ENCODE results near the gene TUBA3E.
"Not testable (repeated sequence)": the region's sequence is repeated elsewhere in the genome, so short reads cannot be mapped to it uniquely, and the experiment has no call there.

TUBA3E gene

DNA sequence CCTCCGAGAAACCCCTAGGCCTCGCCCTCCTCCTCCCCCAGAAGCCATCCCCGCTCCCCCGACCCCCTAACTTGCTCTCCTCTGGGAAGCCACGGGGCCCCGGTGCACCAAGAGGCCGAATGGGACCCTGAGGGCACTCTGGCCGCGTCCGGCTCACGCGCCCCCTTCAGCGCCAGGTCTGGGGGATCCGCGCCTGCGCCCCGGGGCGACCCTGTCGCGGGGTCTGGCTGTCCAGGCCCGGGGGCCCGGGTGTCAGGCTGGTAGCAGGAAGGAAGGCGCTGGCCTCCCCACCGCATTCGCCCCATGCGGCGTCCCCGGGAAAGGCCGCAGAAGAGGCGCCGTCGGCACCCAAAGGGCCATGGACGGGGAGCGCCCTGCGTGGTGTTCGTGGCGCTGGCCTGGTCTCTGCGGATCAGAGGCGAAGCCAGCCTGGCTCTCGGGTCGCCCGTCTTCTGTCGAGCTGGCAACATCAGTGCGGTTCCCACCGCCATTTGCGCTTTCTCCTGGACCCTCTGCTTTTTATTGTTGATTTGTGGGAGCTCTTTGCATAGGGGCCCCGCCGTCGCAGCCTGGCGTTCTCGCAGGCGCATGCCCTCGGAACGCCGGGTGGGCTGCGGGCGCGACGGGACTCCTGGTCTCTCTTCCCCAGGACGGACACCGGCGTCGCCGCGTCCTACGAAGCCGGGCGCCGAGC, 30.4 kb upstream of the TUBA3E start:
- H3K4me1 ChIP-seq (ENCODE audit: control insufficient read depth, insufficient read depth, low read length); H3K36me3 ChIP-seq (ENCODE audit: control insufficient read depth, insufficient read depth, low read length); H3K27me3 ChIP-seq (ENCODE audit: control insufficient read depth, insufficient read depth, low read length, poor library complexity, severe bottlenecking); H3K4me3 ChIP-seq (ENCODE audit: insufficient read depth, low read depth, low read length); H3K27ac ChIP-seq (ENCODE audit: insufficient read depth, low read depth, low read length, poor library complexity, severe bottlenecking); H3K9me3 ChIP-seq (ENCODE audit: control insufficient read depth, low read length): not testable (repeated sequence)
- 94% methylated on average over 69 of the region's 69 CpGs for WGBS, 2 experiments

DNA sequence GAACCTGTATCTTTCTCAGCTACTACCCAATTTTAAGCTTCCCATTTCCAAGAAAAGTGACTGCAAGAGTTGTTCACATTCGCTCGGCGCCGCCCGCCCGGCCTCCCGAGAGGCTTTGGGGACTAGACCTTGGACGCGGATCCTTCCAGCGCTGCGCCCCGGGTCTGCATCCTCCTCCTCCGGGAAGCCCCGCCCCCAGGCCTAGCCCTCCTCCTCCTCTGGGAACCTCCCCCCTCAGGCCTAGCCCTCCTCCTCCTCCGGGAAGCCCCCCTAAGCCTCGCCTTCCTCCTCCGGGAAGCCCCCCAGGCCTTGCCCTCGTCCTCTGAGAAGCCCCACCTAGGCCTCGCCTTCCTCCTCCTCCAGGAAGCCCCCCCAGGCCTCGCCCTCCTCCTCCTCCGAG, 29.8 kb upstream of the TUBA3E start:
- 92 to 96% methylated on average over 21 of the region's 21 CpGs for WGBS, 2 experiments
- H3K27ac ChIP-seq (ENCODE audit: insufficient read depth, low read depth, low read length, poor library complexity, severe bottlenecking); H3K9me3 ChIP-seq (ENCODE audit: control insufficient read depth, low read length); H3K4me1 ChIP-seq (ENCODE audit: control insufficient read depth, insufficient read depth, low read length); H3K4me3 ChIP-seq (ENCODE audit: insufficient read depth, low read depth, low read length); H3K27me3 ChIP-seq (ENCODE audit: control insufficient read depth, insufficient read depth, low read length, poor library complexity, severe bottlenecking); H3K36me3 ChIP-seq (ENCODE audit: control insufficient read depth, insufficient read depth, low read length): not testable (repeated sequence)

DNA sequence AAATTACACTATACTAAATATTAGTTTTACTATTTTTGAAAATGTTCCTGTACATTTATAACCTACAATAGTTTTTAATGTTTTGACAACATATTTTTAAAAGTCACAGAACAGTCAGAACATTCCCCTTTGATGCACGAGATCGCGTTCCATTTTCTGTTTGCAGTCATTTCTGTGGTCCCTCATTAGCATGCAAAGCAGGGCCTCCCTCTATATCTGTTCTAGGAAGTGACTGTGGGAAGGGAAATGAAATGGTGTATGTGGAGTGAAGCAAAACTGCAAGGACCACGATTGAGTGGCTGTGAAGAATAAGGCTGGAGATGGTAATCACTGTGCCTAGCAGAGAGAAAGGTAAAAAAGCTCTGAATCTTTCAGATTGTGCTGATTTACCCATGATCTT, 24.3 kb upstream of the TUBA3E start:
- H3K4me1 ChIP-seq (ENCODE audit: control insufficient read depth, insufficient read depth, low read length); H3K27ac ChIP-seq (ENCODE audit: insufficient read depth, low read depth, low read length, poor library complexity, severe bottlenecking); H3K4me3 ChIP-seq (ENCODE audit: insufficient read depth, low read depth, low read length); H3K27me3 ChIP-seq (ENCODE audit: control insufficient read depth, insufficient read depth, low read length, poor library complexity, severe bottlenecking); H3K9me3 ChIP-seq (ENCODE audit: control insufficient read depth, low read length); H3K36me3 ChIP-seq (ENCODE audit: control insufficient read depth, insufficient read depth, low read length): not testable (repeated sequence)
- 83% methylated on average over 1 of the region's 4 CpGs; no CpG with 5 or more reads in 1 of the 2 experiments for WGBS, 2 experiments

DNA sequence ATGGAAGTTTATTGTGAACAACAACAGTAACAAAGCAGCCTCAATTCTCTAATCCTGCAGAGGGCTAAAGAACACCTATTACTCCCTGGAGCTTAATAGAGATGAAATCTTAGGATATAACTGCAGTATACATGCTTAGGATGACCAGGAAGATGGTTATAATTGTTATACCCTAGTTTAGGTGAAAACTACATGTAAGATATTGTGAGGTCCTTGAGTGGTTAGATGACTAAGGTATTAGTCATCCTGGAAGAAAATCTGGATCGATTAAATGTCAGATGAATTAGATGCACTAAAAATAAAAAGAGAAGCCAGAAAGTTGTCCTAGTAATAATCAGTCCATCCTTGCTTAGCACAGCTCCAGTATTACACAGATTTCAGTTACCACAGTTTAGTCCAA, 22.3 kb upstream of the TUBA3E start:
- H3K4me3 ChIP-seq (ENCODE audit: insufficient read depth, low read depth, low read length); H3K4me1 ChIP-seq (ENCODE audit: control insufficient read depth, insufficient read depth, low read length); H3K9me3 ChIP-seq (ENCODE audit: control insufficient read depth, low read length); H3K27ac ChIP-seq (ENCODE audit: insufficient read depth, low read depth, low read length, poor library complexity, severe bottlenecking); H3K36me3 ChIP-seq (ENCODE audit: control insufficient read depth, insufficient read depth, low read length); H3K27me3 ChIP-seq (ENCODE audit: control insufficient read depth, insufficient read depth, low read length, poor library complexity, severe bottlenecking): not testable (repeated sequence)
- no CpG with 5 or more reads among the region's 1 CpG for WGBS, 2 experiments

DNA sequence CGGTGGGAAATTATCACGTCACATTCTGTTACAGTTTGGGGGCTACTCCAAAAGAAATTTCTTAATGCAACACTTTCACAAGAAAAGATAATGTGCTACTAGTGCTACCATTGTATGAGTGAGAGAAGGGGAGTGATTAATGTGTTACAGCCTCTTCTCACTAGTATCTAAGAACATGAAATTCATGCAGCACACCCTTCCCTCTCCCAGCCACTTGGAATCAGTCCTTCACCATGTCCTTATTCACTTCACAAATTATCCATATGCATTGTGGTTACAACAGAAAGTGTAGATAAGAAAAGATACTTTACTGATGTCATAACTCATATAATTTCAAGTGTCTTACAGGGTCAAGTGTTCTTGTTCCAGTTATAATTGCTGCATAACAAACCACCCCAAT, 20.9 kb upstream of the TUBA3E start:
- H3K4me3 ChIP-seq (ENCODE audit: insufficient read depth, low read depth, low read length); H3K4me1 ChIP-seq (ENCODE audit: control insufficient read depth, insufficient read depth, low read length); H3K27ac ChIP-seq (ENCODE audit: insufficient read depth, low read depth, low read length, poor library complexity, severe bottlenecking); H3K36me3 ChIP-seq (ENCODE audit: control insufficient read depth, insufficient read depth, low read length); H3K27me3 ChIP-seq (ENCODE audit: control insufficient read depth, insufficient read depth, low read length, poor library complexity, severe bottlenecking); H3K9me3 ChIP-seq (ENCODE audit: control insufficient read depth, low read length): not testable (repeated sequence)
- no CpG with 5 or more reads among the region's 2 CpGs for WGBS, 2 experiments

DNA sequence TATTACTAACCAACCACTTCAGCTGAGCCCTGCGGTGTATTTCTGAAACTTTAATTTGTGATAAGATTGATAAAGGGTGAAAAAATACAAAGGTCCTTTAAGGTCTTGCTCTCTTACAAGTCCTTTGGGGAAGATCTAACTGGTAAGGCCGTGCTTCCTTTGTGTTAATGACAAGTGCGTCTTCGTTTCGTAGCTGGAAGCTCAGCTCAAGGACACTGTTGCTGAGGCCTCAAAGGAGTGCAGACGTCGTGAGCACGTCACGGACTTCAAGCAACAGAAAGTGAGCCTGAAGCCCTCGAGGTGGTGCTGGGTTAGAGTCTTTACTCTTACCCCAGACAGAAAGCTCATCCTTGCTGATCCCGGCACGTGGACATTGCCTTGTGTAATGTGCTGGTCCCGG, 8.8 kb upstream of the TUBA3E start:
- not testable (repeated sequence) for H3K27ac ChIP-seq (ENCODE audit: insufficient read depth, low read depth, low read length, poor library complexity, severe bottlenecking)

DNA sequence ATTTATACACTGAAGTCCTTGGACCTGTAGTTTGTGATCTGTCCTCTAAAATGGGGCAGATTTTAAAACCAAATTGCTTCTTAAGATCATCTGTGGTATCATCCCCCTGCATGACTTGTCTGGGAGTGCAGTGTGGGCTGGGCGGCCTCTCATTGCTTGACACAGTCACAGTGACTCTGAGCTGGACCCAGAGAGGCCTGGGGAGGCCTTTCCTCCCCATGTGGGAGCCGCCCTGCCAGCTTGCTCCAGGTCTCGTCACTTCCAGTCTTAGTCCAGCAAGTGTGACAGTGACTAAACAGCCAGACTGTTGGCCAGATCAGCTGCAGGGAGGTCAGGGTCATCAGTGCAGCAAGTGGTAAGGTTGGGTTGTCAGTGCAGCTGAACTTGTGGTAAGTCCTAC, 4.9 kb upstream of the TUBA3E start:
- H3K27me3 ChIP-seq (ENCODE audit: control insufficient read depth, insufficient read depth, low read length, poor library complexity, severe bottlenecking); H3K36me3 ChIP-seq (ENCODE audit: control insufficient read depth, insufficient read depth, low read length); H3K4me3 ChIP-seq (ENCODE audit: insufficient read depth, low read depth, low read length); H3K27ac ChIP-seq (ENCODE audit: insufficient read depth, low read depth, low read length, poor library complexity, severe bottlenecking); H3K9me3 ChIP-seq (ENCODE audit: control insufficient read depth, low read length); H3K4me1 ChIP-seq (ENCODE audit: control insufficient read depth, insufficient read depth, low read length): not testable (repeated sequence)
- WGBS, 2 experiments: 92 to 97% methylated on average over 2 to 3 of the region's 3 CpGs

More for the DNA sequence above, 8.8 kb upstream of the TUBA3E start:
- H3K4me1 ChIP-seq (ENCODE audit: control insufficient read depth, insufficient read depth, low read length); H3K4me3 ChIP-seq (ENCODE audit: insufficient read depth, low read depth, low read length); H3K27me3 ChIP-seq (ENCODE audit: control insufficient read depth, insufficient read depth, low read length, poor library complexity, severe bottlenecking); H3K36me3 ChIP-seq (ENCODE audit: control insufficient read depth, insufficient read depth, low read length); H3K9me3 ChIP-seq (ENCODE audit: control insufficient read depth, low read length): not testable (repeated sequence)
- WGBS, 2 experiments: 91 to 94% methylated on average over 11 to 12 of the region's 13 CpGs

DNA sequence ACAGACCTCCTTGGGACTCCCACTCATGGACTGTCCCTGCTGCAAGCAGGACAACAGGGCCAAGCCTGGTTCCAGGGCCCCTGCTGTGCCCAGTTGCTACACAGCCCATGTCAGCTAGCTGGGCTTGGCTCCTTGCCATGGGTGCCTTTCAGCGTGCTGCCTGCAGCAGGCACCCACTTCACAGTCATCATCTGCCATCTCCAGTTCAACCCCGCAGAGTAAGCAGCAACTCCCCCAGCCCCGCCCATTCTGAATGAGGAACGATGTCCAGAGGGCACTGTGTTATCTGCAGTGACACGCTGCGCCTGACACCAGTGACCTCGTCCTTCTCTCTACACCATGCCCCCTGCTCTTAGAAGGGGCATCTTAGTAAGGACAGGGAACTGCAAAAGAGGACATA, 4.3 kb upstream of the TUBA3E start:
- H3K9me3 ChIP-seq (ENCODE audit: control insufficient read depth, low read length); H3K27ac ChIP-seq (ENCODE audit: insufficient read depth, low read depth, low read length, poor library complexity, severe bottlenecking); H3K4me1 ChIP-seq (ENCODE audit: control insufficient read depth, insufficient read depth, low read length); H3K36me3 ChIP-seq (ENCODE audit: control insufficient read depth, insufficient read depth, low read length); H3K27me3 ChIP-seq (ENCODE audit: control insufficient read depth, insufficient read depth, low read length, poor library complexity, severe bottlenecking); H3K4me3 ChIP-seq (ENCODE audit: insufficient read depth, low read depth, low read length): not testable (repeated sequence)
- WGBS, 2 experiments: 64% methylated on average over 1 of the region's 7 CpGs; no CpG with 5 or more reads in 1 of the 2 experiments

DNA sequence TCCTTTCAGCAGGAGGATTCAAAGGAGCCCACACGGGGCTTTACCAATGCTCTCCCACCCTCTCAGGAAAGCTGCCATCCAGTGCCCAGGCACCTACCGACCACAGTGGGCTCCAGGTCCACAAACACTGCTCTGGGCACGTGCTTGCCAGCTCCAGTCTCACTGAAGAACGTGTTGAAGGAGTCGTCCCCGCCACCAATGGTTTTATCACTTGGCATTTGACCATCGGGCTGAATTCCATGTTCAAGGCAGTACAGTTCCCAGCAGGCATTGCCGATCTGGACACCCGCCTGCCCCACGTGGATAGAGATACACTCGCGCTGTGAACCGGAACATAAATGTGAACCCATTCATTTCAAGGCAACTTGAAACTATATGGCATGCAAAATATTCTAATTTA, 2.2 kb downstream of the TUBA3E start:
- WGBS, 2 experiments: 89 to 94% methylated on average over 9 to 10 of the region's 13 CpGs
- not testable (repeated sequence) for H3K9me3 ChIP-seq (ENCODE audit: control insufficient read depth, low read length)

DNA sequence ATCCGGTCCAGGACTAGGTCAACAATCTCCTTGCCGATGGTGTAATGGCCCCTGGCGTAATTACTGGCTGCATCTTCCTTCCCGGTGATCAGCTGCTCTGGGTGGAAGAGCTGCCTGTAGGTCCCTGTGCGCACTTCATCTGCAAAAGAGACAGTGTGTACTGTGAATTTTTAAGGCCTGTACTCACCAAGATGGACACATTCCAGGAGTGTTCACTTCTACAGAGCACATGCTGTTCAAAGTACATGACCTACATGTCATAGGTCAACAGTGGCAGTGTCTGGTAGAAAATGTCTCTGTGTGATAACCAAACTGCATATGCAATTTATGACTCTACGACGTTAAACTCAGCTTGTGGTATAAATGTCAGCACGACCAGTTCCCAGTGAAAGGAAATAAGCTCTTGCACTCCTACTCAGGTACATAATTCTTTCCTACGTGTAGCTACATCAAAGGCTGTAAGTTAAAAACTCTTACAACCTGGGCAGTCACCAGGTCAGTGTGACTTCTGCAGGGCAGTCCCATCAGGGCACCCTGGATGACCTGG, 3.1 kb downstream of the TUBA3E start:
- not testable (repeated sequence) for H3K27ac ChIP-seq (ENCODE audit: insufficient read depth, low read depth, low read length, poor library complexity, severe bottlenecking); H3K27me3 ChIP-seq (ENCODE audit: control insufficient read depth, insufficient read depth, low read length, poor library complexity, severe bottlenecking); H3K4me1 ChIP-seq (ENCODE audit: control insufficient read depth, insufficient read depth, low read length); H3K4me3 ChIP-seq (ENCODE audit: insufficient read depth, low read depth, low read length); H3K36me3 ChIP-seq (ENCODE audit: control insufficient read depth, insufficient read depth, low read length); H3K9me3 ChIP-seq (ENCODE audit: control insufficient read depth, low read length)
- WGBS, 2 experiments: 89 to 95% methylated on average over 9 of the region's 9 CpGs

More for the DNA sequence above, 2.2 kb downstream of the TUBA3E start:
- H3K4me1 ChIP-seq (ENCODE audit: control insufficient read depth, insufficient read depth, low read length); H3K27me3 ChIP-seq (ENCODE audit: control insufficient read depth, insufficient read depth, low read length, poor library complexity, severe bottlenecking); H3K4me3 ChIP-seq (ENCODE audit: insufficient read depth, low read depth, low read length); H3K36me3 ChIP-seq (ENCODE audit: control insufficient read depth, insufficient read depth, low read length); H3K27ac ChIP-seq (ENCODE audit: insufficient read depth, low read depth, low read length, poor library complexity, severe bottlenecking): not testable (repeated sequence)

DNA sequence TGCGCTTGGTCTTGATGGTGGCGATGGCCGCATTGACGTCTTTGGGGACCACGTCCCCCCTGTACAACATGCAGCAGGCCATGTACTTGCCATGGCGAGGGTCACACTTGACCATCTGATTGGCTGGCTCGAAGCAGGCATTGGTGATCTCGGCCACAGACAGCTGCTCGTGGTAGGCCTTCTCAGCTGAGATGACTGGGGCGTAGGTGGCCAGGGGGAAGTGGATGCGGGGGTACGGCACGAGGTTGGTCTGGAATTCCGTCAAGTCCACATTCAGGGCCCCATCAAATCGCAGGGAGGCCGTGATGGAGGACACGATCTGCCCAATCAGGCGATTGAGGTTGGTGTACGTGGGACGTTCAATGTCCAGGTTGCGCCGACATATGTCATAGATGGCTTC, 4.4 kb downstream of the TUBA3E start:
- 86 to 87% methylated on average over 15 to 17 of the region's 22 CpGs for WGBS, 2 experiments
- not testable (repeated sequence) for H3K4me3 ChIP-seq (ENCODE audit: insufficient read depth, low read depth, low read length); H3K9me3 ChIP-seq (ENCODE audit: control insufficient read depth, low read length); H3K4me1 ChIP-seq (ENCODE audit: control insufficient read depth, insufficient read depth, low read length); H3K27me3 ChIP-seq (ENCODE audit: control insufficient read depth, insufficient read depth, low read length, poor library complexity, severe bottlenecking); H3K36me3 ChIP-seq (ENCODE audit: control insufficient read depth, insufficient read depth, low read length); H3K27ac ChIP-seq (ENCODE audit: insufficient read depth, low read depth, low read length, poor library complexity, severe bottlenecking)
